ENCODE measurements around the gene AKR7A2. TPM values are rescaled to one million over a fixed set of nuclear protein-coding genes. Genes with fewer than 3 reads are reported as not detected.
"Not testable (repeated sequence)": the region's sequence is repeated elsewhere in the genome, so short reads cannot be mapped to it uniquely, and the experiment has no call there.

The AKR7A2 gene
- polyA plus RNA-seq, 1 donor = 76.2 TPM

DNA sequence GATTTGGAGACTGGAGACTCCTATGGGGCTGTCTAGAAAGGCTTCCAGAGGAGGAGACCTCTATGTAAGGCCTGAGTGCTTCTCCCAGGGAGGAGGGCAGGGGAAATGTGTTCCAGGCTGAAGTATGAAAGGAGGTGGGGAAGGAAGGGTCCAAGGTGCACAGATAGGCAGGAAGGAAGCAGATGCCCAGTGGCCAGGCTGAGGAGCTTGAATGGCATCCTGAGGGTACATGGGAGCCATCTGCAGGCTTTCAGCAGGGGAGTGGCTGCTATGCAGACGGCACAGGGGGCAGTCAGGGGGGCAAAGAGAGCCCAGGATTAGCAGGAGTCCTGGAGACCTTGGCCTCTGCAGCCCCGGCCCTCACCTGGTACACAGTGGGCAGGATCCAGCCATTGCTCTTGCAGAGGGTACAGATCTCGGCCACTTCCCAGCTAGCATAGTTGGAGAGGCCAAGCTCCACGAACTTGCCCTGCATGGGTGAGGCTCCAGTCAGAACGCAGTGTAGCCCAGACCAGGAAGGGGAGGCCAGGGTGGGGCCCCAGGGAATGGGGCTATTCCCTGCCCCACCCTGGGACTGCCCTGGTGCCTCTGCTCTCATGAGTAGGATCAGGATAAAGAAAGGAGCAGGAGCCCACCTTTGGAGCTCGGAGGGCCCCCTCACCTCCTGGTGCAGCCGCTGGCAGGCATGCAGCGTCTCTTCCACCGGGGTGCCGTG is 4.0 kb downstream of the AKR7A2 start:
- no peak for DNase-seq

DNA sequence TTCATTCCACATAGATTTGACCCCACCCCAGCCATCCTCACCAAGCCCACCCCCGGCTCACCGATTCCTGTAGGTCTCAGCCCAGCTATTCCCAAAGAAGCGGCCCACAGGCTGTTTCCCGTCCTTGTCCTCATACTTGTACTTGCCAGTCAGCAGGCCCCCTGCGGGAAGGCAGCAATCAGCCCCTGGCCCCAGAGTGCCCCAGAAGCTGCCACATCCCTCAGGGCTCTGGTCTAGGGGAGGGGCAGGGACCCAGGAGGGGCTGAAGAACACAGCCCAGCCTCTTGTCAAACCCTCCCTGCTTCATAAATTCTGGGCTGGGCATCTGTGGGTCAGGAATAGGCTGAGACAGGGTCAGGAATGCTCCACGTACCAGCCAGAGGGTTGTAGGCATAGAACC is 5.0 kb downstream of the AKR7A2 start:
- no peak for DNase-seq

DNA sequence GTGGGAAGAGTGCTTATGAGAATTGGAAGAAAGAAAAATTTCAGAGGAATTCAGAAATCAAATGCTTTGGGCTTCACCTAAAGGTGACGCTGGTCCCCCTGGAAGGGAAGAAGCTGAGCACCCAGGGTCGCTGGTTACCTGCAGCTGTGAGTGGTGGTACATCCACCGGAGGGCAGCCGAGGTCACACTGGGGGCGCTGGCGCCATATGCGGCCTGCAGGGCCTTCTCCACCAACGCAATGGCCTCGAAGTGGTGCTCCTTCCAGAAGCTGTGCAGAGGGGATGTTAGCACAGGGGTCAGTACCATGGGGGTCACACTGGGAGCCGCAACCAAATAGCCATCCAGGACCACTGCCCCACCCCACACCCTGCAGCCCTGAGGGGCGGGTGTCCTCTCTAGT is 6.1 kb downstream of the AKR7A2 start:
- no peak for DNase-seq

DNA sequence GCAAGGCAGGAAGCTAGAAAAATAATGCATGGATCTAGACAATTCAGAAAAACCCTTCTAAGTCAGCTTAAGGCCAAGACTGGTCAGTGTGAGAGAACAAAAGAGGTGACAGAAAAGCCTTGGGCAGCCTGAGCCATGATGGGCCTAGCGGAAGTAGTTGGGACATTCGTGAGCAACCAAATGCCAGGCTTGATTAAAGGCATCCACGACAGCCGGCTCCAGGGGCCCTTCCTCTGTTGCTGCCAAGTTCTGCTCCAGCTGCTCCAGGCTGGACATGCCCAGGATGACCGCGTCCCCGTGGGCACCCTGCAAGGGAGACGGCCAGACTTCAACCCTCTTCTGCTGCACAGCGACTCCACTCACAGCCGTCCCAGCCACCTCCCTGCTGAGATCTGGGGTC is 7.9 kb downstream of the AKR7A2 start:
- not testable (repeated sequence) for DNase-seq

DNA sequence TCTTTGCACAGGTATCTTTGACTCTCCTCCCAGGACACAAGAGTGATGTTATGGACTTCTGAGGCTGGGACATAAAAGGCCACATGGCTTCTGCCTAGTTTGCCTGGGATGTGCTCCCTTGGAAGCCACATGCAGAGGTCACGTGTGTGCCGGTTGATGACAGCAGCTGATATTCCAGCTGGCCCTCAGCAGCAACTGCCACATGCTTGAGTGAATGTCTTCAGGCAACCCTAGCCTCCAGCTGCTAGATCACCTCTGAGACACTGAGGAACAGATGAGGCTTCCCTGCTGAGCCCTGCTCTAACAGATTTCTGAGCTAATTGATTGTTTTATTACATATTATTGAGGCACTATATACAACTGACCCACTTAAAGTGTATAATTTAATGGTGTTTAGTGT is 11.7 kb downstream of the AKR7A2 start:
- DNase-seq = no peak

DNA sequence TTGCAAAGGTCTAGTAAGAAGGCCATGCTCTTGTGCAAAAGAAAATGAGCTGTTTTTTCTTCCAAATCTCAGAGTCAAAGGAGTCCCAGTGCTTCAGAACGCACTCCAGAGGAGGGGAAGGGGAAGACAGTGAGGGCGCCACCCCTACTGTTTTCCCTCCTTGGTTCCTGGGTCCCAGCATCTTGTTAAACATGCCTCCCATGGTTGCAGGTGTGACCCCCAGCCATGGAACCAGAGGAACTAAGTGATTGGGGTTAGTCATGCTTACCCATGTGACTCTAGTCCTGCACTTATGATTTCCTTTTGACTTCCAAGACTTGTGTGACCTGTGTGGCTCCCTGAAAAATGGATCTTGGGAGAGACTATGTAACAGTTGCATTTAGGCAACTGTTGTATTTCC is 17.3 kb downstream of the AKR7A2 start:
- DNase-seq = no peak

DNA sequence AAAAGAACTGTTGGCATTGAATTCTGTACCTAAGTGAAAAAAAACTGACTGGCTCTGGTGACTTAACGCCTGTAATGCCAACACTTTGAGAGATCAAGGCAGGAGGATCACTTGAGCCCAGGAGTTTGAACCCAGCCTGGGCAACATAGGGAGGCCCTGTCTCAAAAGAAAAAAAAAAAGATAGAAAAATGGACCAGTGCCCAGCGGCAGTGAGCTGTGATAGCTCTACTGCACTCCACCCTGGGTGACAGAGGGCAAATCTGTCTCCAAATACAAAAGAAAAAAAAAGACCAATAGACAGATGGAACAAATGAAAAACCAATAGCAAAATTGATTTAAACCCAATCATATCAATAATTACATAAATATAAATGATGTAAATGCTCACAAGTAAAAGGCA is 22.7 kb downstream of the AKR7A2 start:
- no peak for DNase-seq

DNA sequence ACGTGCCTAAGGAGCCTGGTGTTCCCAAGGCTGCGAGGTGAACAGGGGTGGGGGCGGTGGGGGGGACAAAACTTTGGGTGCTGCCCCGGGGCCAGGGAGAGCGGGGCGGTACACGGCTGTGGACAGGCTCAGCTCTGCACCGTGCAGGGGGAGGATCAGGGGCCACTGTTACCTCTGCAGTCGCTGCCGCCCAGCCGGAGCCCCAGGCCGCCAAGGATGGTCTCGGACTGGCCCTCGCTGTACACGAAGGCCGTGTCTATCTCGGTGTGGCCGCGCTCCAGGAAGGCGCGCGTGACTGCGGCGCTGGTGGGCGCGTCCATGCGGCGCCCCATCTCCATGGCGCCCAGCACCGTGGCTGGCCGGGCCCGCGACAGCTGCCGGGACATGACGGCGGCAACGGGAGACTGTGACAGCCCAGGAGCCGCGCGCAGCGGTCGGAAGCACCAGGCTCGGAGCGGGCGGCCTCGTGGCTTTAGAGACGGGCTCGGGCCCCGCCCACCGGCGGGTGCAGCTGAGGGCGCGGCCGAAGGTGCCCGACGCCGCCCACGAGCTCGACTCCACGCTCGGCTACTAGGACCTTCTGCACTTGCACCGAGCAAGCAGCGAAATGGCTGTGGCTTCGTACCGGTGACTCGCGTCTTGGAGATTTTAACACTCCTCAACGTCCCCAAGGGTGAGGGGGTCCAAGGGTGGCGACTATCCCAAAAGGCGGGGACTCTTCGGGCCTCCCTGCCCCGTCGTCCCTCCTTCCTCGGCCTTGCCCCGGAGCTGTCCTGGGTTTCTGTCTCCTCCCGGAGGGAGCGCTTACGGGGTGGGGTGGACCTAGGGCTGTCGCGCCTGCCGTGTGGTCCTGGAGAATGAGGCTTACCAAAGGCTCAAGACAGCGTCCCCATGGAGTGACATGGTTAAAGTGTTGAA is 23.4 kb downstream of the AKR7A2 start, which contains the start of gene AKR7A3:
Gene AKR7A3 (minus strand): TSS at position 447 of the 918 bp plus-strand sequence. CDS start 61 bp downstream, at position 386.
- not testable (repeated sequence) for DNase-seq

DNA sequence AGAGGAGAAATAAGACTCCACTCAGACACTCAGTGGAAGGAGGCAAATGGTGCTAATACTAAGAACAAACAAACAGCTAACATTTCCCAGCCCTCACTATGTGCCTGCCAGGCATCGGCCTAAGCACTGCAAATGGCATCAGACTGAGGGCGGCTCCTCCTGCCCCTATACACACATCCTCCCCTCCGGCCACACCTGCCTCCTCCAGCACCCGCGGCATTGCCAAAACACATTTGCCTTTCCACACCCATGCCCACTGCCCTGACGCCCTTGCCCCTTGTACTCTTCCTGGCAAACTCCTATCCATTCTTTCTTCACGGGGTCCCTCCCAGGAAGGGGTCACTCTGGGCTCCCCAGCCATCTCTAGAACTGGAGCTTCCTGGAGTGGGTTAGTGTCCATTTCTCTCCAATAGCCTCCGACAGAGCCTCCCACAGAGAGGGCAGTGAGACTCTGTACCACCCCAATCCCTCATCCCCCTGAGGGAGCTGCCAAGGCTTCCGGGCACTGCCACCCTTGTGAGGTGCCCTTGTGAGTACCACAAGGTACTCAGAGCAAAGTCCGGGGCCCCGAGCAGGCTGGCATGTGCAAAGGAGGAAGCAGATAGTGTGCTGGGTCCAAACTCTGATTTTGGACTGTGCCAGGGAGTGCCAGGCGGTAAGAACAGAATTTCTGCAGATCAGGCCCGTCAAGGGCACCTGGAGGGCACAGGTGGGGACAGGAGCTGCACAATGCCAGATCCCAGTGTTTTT is 24.3 kb downstream of the AKR7A2 start:
- DNase-seq = no peak

DNA sequence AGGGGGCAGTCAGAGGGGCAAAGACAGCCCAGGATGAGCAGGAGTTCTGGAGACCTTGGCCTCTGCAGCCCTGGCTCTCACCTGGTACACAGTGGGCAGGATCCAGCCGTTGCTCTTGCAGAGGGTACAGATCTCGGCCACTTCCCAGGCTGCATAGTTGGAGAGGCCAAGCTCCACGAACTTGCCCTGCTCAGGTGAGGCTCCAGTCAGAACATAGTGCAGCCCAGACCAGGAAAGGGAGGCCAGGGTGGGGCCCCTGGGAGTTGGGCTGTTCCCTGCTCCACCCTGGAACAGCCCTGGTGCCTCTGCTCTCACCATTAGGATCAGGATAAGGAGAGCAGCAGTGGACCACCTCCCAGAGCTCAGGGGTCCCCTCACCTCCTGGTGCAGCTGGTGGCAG is 26.1 kb downstream of the AKR7A2 start:
- DNase-seq = not testable (repeated sequence)

DNA sequence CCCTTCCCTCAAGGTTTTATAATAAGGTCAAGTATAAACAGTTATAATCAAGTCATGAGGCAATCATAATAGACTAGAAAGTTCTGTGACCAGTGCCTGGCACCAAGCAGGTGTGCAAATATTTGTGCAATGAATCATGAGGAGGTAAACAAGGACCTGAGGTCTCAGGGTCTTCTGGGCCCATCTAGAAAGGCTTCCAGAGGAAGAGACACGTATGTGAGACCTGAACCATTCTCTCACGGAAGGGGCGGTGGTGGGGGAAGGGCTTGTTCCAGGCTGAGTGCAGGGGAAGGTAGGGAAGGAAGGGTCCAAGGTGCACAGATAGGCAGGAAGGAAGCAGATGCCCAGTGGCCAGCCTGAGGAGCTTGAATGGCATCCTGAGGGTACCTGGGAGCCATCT is 26.6 kb downstream of the AKR7A2 start:
- DNase-seq = not testable (repeated sequence)

DNA sequence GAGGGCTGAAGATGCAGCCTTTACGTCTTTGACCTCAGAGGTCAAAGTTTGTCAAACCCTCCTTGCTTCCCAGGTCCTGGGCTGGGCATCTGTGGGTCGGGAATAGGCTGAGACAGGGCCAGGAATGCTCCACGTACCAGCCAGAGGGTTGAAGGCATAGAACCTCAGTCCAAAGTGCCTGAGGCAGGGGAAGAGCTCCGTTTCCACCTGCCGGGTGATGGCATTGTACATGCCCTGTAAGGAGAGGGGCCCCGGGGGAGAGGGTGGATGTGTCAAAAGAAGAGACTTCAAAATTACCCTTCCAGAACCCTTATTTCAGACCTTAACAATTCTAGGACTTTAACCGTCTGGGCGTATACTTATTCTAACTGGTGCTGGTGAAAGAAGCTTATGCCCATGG is 27.1 kb downstream of the AKR7A2 start:
- no peak for DNase-seq

DNA sequence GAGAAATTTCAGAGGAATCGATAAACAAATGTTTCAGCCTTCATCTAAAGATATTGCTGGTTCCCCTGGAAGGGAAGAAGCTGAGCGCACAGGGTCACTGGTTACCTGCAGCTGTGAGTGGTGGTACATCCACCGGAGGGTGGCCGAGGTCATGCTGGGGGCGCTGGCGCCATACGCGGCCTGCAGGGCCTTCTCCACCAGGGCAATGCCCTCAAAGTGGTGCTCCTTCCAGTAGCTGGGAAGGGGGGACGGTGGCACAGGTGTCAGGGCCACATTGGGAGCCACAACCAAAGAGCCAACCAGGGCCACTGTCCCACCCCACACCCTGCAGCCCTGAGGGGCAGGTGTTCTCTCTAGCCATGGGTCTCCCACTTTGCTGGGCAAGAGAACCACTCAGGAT is 28.1 kb downstream of the AKR7A2 start:
- no peak for DNase-seq

DNA sequence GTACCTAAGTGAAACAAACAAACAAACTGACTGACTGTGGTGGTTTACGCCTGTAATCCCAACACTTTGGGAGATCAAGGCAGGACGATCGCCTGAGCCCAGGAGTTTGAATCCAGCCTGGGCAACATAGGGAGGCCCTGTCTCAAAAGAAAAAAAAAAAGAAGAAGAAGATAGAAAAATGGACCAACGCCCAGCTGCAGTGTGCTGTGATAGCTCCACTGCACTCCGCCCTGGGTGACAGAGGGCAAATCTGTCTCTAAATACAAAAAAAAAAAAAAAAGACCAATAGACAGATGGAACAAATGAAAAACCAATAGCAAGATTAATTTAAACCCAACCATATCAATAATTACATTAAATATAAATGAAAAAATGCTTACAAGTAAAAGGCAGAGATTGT is 37.3 kb downstream of the AKR7A2 start:
- DNase-seq = no peak

DNA sequence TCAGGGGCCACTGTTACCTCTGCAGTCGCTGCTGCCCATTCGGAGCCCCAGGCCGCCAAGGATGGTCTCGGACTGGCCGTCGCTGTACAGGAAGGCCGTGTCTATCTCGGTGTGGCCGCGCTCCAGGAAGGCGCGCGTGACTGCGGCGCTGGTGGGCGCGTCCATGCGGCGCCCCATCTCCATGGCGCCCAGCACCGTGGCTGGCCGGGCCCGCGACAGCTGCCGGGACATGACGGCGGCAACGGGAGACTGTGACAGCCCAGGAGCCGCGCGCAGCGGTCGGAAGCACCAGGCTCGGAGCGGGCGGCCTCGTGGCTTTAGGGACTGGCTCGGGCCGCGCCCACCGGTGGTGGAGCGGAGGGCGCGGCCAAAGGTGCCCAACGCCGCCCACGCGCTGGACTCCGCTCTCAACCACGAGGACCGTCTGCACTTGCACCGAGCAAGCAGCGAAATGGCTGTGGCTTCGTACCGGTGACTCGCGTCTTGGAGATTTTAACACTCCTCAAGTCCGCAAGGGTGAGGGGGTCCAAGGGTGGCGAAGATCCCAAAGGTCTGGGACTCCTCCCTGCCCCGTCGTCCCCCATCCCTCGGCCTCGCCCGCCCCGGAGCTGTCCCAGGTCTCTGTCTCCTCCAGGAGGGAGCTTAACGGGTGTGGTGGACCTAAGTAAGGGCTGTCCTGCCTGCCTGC is 38.0 kb downstream of the AKR7A2 start:
- DNase-seq = not testable (repeated sequence)

DNA sequence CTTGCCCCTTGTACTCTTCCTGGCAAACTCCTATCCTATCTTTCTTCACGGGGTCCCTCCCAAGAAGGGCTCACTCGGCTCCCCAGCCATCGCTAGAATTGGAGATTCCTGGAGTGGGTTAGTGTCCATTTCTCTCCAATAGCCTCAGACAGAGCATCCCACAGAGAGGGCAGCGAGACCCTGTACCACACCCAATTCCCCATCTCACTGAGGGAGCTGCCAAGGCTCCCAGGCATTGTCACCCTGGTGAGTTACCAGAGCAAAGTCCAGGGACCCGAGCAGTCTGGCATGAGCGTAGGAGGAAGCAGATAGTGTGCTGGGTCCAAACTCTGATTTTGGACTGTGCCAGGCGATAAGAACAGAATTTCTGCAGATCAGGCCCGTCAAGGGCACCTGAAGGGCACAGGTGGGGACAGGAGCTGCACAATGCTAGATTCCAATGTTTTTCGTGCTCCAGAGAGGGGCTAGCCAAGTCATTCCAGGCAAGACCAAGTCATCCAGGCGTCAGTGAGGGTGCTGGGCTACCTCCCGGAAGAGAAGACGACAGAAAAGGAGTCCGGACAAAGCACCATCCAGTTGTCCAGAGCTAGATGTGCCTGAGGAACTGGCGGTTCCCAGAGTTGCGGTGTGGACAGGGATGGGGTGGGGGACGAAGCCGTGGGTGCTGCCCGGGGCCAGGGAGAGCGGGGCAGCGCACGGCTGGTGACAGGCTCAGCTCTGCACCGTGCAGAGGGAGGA is 38.7 kb downstream of the AKR7A2 start:
- no peak for DNase-seq

DNA sequence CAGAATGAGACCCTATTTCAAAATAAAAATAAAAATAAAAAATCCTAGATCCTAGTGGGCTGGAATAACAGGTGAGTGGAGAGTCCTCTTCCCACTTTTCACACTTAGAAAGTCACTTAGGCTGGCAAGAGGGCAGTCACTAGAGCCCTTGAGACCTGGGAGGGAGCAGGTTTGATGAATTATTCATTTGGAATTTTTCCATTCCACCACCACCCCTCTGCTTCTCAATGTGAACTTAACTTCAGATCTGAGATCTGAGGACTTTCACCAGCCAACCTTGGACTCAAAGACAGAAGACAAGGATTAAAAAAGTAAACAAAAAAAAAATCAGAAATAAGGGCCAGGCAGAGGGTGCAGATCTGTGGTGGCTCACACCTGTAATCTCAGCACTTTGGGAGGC is 39.9 kb downstream of the AKR7A2 start:
- no peak for DNase-seq

DNA sequence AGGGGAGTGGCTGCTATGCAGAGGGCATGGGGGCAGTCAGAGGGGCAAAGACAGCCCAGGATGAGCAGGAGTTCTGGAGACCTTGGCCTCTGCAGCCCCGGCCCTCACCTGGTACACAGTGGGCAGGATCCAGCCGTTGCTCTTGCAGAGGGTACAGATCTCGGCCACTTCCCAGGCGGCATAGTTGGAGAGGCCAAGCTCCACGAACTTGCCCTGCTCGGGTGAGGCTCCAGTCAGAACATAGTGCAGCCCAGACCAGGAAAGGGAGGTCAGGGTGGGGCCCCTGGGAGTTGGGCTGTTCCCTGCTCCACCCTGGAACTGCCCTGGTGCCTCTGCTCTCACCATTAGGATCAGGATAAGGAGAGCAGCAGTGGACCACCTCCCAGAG is 41.6 kb downstream of the AKR7A2 start:
- DNase-seq = not testable (repeated sequence)

DNA sequence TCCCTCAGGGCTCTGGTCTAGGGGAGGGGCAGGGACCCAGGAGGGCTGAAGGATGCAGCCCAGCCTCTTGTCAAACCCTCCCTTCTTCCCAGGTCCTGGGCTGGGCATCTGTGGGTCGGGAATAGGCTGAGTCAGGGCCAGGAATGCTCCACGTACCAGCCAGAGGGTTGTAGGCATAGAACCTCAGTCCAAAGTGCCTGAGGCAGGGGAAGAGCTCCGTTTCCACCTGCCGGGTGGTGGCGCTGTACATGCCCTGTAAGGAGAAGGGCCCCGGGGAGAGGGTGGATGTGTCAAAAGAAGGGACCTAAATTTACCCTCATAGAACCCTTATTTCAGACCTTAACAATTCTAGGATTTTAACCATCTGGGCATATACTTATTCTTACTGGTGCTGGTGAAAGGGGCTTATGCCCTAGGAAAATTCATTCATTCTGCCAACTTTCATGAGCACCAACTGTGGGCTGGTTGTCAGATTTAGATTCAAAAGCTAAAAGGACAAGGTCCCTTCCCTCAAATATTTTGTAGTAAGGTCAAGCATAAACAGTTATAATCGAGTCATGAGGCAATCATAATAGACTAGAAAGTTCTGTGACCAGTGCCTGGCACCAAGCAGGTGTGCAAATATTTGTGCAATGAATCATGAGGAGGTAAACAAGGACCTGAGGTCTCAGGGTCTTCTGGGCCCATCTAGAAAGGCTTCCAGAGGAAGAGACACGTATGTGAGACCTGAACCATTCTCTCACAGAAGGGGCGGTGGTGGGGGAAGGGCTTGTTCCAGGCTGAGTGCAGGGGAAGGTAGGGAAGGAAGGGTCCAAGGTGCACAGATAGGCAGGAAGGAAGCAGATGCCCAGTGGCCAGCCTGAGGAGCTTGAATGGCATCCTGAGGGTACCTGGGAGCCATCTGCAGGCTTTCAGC is 42.3 kb downstream of the AKR7A2 start:
- DNase-seq = not testable (repeated sequence)

DNA sequence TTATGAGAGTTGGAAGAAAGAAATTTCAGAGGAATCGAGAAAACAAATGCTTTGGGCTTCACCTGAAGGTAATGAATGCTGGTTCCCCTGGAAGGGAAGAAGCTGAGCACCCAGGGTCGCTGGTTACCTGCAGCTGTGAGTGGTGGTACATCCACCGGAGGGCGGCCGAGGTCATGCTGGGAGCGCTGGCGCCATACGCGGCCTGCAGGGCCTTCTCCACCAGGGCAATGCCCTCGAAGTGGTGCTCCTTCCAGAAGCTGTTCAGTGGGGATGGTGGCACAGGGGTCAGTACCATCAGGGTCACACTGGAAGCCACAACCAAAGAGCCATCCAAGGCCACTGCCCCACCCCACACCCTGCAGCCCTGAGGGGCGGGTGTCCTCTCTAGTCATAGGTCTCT is 43.5 kb downstream of the AKR7A2 start:
- DNase-seq = no peak

All from left kidney (tissue), 2 donors.